ENCODE data around the gene RABGEF1. TPM values are rescaled to one million over a fixed set of nuclear protein-coding genes. Genes with fewer than 3 reads are reported as not detected.
A peak's percentile ranks its signal among the peaks of the same experiment; 100 is the strongest.

The RABGEF1 gene
- total and polyA plus RNA-seq, 9 of the 15 experiments (the other 6 are each of a cell fraction or from before 2014, with no cell fraction given), result 7.0 to 29.3 (median 20.5) TPM

GRCh38 chr7:66740980-66741709 is 612 bp downstream of the RABGEF1 start (continued):
- TF ChIP-seq TRIM24 (IDR thresholded peaks at IDR 0.05), result peak in 1 of 2 experiments; percentile 25; a peak in 1 of 4 replicates
- 0 out of 2 replicates have a peak, but pooled peaks have one; percentile 53 for TF ChIP-seq SMARCA4 (IDR thresholded peaks at IDR 0.05)
- TF ChIP-seq HDAC2 (IDR thresholded peaks at IDR 0.05), result 0 out of 2 replicates have a peak, but pooled peaks have one; percentile 22
- TF ChIP-seq CTBP1 (IDR thresholded peaks at IDR 0.05; ENCODE audit: borderline replicate concordance), result peak; percentile 33; the same call in 1 of the 2 replicates
- peak; percentile 41 for TF ChIP-seq CHD1 (IDR thresholded peaks at IDR 0.05; ENCODE audit: low read length)
- 0 out of 2 replicates have a peak, but pooled peaks have one; percentile 10 for TF ChIP-seq LARP7 (IDR thresholded peaks at IDR 0.05)
- TF ChIP-seq CREB3L1 (IDR thresholded peaks at IDR 0.05; ENCODE audit: borderline replicate concordance, low read depth), result peak; percentile 38; the same call in 1 of the 2 replicates
- peak; percentile 37 for TF ChIP-seq L3MBTL2 (IDR thresholded peaks at IDR 0.05)
- peak; percentile 68 for TF ChIP-seq BRD9 (IDR thresholded peaks at IDR 0.05; ENCODE audit: low read depth, partially characterized antibody)
- TF ChIP-seq NR3C1 (CRISPR knock-in tag; IDR thresholded peaks at IDR 0.05), result 0 out of 2 replicates have a peak, but pooled peaks have one; percentile 50

- in situ Hi-C loops (cut with MboI) (no loop called here), intact Hi-C loops (cut with micrococcal nuclease) (loop anchor here (5.0 to 10.0 kb wide), 2 partner anchors 187 to 256 kb away; partner anchors contain the start of genes SBDS and TYW1)
- WGBS (ENCODE audit: insufficient coverage, low coverage, missing lambda C conversion rate), result 55% methylated on average over 16 of the region's 17 CpGs
- no TSS peak for BruUV-seq (replicated peaks)
- ATAC-seq (no peak), DNase-seq (ENCODE audit: extremely low read depth in 1 of 4, low spot score in 3 of 4) (no peak), FAIRE-seq (no peak)
- no peaks in the 10 kb centered on the region for H3K9me1 ChIP-seq (ENCODE audit: control insufficient read depth, insufficient read depth, low read length)
- H3K9me3 ChIP-seq (replicated peaks; ENCODE audit: control insufficient read depth, insufficient read depth, low read depth, low read length), result no peaks in the 10 kb centered on the region
- H3K4me3 ChIP-seq, result peak overlapping the region; percentile 72
- ChIA-PET CTCF (ENCODE audit: low intra/inter-chr PET ratio) (no interaction called here), POLR2A (interaction anchor here (0.6 to 1.4 kb wide), 5 partner anchors 9 to 248 kb away, joined by 3 to 4 read pairs (median 3); no protein-coding TSS in a partner anchor)
- peaks cover 4% of the 10 kb centered on the region; the same call in 2 of the 3 replicates for H3K36me3 ChIP-seq (ENCODE audit: control insufficient read depth, insufficient read depth, low read length)
- peaks cover 57% of the 10 kb centered on the region for H3K79me2 ChIP-seq (ENCODE audit: control insufficient read depth, insufficient read depth, low read length)
- H3K27ac ChIP-seq (ENCODE audit: extremely low read depth, low read depth, low read length), result no peak overlapping the region
- peak overlapping the region; percentile 68; the same call in 1 of the 2 replicates for H2AFZ ChIP-seq (ENCODE audit: low read depth, low read length)
- H3K4me1 ChIP-seq (replicated peaks in 1 of 2; ENCODE audit: control insufficient read depth in 2 of 2, insufficient read depth in 2 of 2, low read length in 2 of 2), result peaks cover 2 to 32% of the 10 kb centered on the region in 2 experiments; a peak in 3 of 5 replicates
- H3K27me3 ChIP-seq (ENCODE audit: control insufficient read depth in 2 of 2, insufficient read depth in 2 of 2, low read length in 2 of 2), result no peaks in the 10 kb centered on the region
- H3K9ac ChIP-seq (ENCODE audit: insufficient read depth in 1 of 2, low read depth in 2 of 2, low read length in 2 of 2), result peak overlapping the region; percentile 79 to 95
- H3K4me2 ChIP-seq (ENCODE audit: insufficient read depth, low read length), result peak overlapping the region; percentile 81
- no peaks in the 10 kb centered on the region for H4K20me1 ChIP-seq (replicated peaks; ENCODE audit: control insufficient read depth, insufficient read depth, low read length)
Observed at GRCh38 chr7:66741710-66742049, 1.1 kb downstream of the RABGEF1 start.
